ENCODE results near the gene ANTXRL. TPM values are rescaled to one million over a fixed set of nuclear protein-coding genes. Genes with fewer than 3 reads are reported as not detected.
"Not testable (repeated sequence)": the region's sequence is repeated elsewhere in the genome, so short reads cannot be mapped to it uniquely, and the experiment has no call there.

ANTXRL gene
- total RNA-seq, 4 donors from 2014 or later: not detected

GRCh38 chr10:46292573-46293023, 5.8 kb downstream of the ANTXRL start:
- H3K4me1 ChIP-seq: no peaks in the 10 kb centered on the region
- H3K9me3 ChIP-seq: no peaks in the 10 kb centered on the region
- no peak for ATAC-seq
- WGBS, 2 donors (ENCODE audit: low coverage in 1 of 2): 52 to 69% methylated on average over 3 to 6 of the region's 6 CpGs
- no peaks in the 10 kb centered on the region for H3K36me3 ChIP-seq
- no peaks in the 10 kb centered on the region for H3K27me3 ChIP-seq
- H3K27ac ChIP-seq: no peak overlapping the region
- H3K4me3 ChIP-seq: no peak overlapping the region
- TF ChIP-seq EP300 (IDR thresholded peaks at IDR 0.05) (no peak), CTCF (IDR thresholded peaks at IDR 0.05) (no peak), POLR2AphosphoS5 (IDR thresholded peaks at IDR 0.05) (no peak), POLR2A (IDR thresholded peaks at IDR 0.05) (no peak)

GRCh38 chr10:46293228-46293627, 6.4 kb downstream of the ANTXRL start:
- H3K9me3 ChIP-seq: no peaks in the 10 kb centered on the region
- H3K27me3 ChIP-seq: no peaks in the 10 kb centered on the region
- 83 to 88% methylated on average over 1 to 5 of the region's 8 CpGs for WGBS, 2 donors (ENCODE audit: low coverage in 1 of 2)
- no peaks in the 10 kb centered on the region for H3K36me3 ChIP-seq
- no peak for ATAC-seq
- no peak overlapping the region for H3K27ac ChIP-seq
- no peak overlapping the region for H3K4me3 ChIP-seq
- TF ChIP-seq POLR2A (IDR thresholded peaks at IDR 0.05) (no peak), EP300 (IDR thresholded peaks at IDR 0.05) (no peak), CTCF (IDR thresholded peaks at IDR 0.05) (no peak), POLR2AphosphoS5 (IDR thresholded peaks at IDR 0.05) (no peak)
- no peaks in the 10 kb centered on the region for H3K4me1 ChIP-seq

GRCh38 chr10:46293832-46294640, 7.2 kb downstream of the ANTXRL start:
- no peaks in the 10 kb centered on the region for H3K27me3 ChIP-seq
- H3K27ac ChIP-seq: no peak overlapping the region
- ATAC-seq: no peak
- no peaks in the 10 kb centered on the region for H3K36me3 ChIP-seq
- H3K4me3 ChIP-seq: no peak overlapping the region
- 85% methylated on average over 5 of the region's 11 CpGs; no CpG with 5 or more reads in 1 of the 2 donors for WGBS, 2 donors (ENCODE audit: low coverage in 1 of 2)
- no peaks in the 10 kb centered on the region for H3K4me1 ChIP-seq
- no peaks in the 10 kb centered on the region for H3K9me3 ChIP-seq
- TF ChIP-seq CTCF (IDR thresholded peaks at IDR 0.05): no peak
- no peak for TF ChIP-seq POLR2A (IDR thresholded peaks at IDR 0.05)
- no peak for TF ChIP-seq EP300 (IDR thresholded peaks at IDR 0.05)
- TF ChIP-seq POLR2AphosphoS5 (IDR thresholded peaks at IDR 0.05): no peak

- 94 to 100% methylated on average over 1 to 3 of the region's 8 CpGs for WGBS, 2 donors (ENCODE audit: low coverage in 1 of 2)
- H3K36me3 ChIP-seq: no peaks in the 10 kb centered on the region
- no peaks in the 10 kb centered on the region for H3K4me1 ChIP-seq
- no peak overlapping the region for H3K27ac ChIP-seq
- ATAC-seq: no peak
- H3K9me3 ChIP-seq: no peaks in the 10 kb centered on the region
- TF ChIP-seq CTCF (IDR thresholded peaks at IDR 0.05) (no peak), POLR2AphosphoS5 (IDR thresholded peaks at IDR 0.05) (no peak), POLR2A (IDR thresholded peaks at IDR 0.05) (no peak), EP300 (IDR thresholded peaks at IDR 0.05) (no peak)
- H3K4me3 ChIP-seq: no peak overlapping the region
- no peaks in the 10 kb centered on the region for H3K27me3 ChIP-seq
These were observed 7.9 kb downstream of the ANTXRL start for GRCh38 chr10:46294641-46295220.

GRCh38 chr10:46295350-46296010, 8.7 kb downstream of the ANTXRL start:
- not testable (repeated sequence) for ATAC-seq, H3K4me1 ChIP-seq, H3K27me3 ChIP-seq, H3K27ac ChIP-seq, H3K36me3 ChIP-seq, H3K9me3 ChIP-seq, H3K4me3 ChIP-seq
- WGBS, 2 donors (ENCODE audit: low coverage in 1 of 2): 48% methylated on average over 2 of the region's 3 CpGs; no CpG with 5 or more reads in 1 of the 2 donors

GRCh38 chr10:46296086-46296485, 9.3 kb downstream of the ANTXRL start:
- not testable (repeated sequence) for H3K36me3 ChIP-seq, H3K9me3 ChIP-seq, H3K27ac ChIP-seq, H3K4me1 ChIP-seq, ATAC-seq, H3K4me3 ChIP-seq, H3K27me3 ChIP-seq
- WGBS, 2 donors (ENCODE audit: low coverage in 1 of 2): 65 to 80% methylated on average over 1 to 2 of the region's 4 CpGs
